Hematopoietic multipotent progenitor cell treated with erythropoietin and hydrocortisone succinate and interleukin-3 and kit ligand, for 8 days (in vitro differentiated cells): Measurements from ENCODE around the gene TEX11.
"Not testable (repeated sequence)": the region's sequence is repeated elsewhere in the genome, so short reads cannot be mapped to it uniquely, and the experiment has no call there.

Source experiments
- DNase-seq: peaks from one replicate; pipeline ENCODE4 v3.0.0-alpha.2; 2015

TEX11 gene

GRCh38 chrX:70908541-70908940 lies at the start of gene TEX11:
TSS of gene TEX11 (minus strand) at chrX:70908711. CDS start at chrX:70907789, 922 bp downstream.
- no peak for DNase-seq

GRCh38 chrX:70954871-70955270 lies 46.4 kb upstream of the TEX11 start:
- DNase-seq = no peak

- DNase-seq = no peak
Observed at GRCh38 chrX:70924294-70924911, 15.9 kb upstream of the TEX11 start.

GRCh38 chrX:70922774-70923473 lies 14.4 kb upstream of the TEX11 start:
- DNase-seq = no peak

GRCh38 chrX:70921709-70922352 lies 13.3 kb upstream of the TEX11 start:
- DNase-seq = no peak

- DNase-seq = no peak
Observed at GRCh38 chrX:70916754-70917153, 8.2 kb upstream of the TEX11 start.

GRCh38 chrX:70907900-70908299 lies 611 bp downstream of the TEX11 start:
- DNase-seq = no peak

GRCh38 chrX:70901465-70901864 lies 7.0 kb downstream of the TEX11 start:
- no peak for DNase-seq

- DNase-seq = not testable (repeated sequence)
Observed at GRCh38 chrX:70890441-70890840, 18.1 kb downstream of the TEX11 start.

- DNase-seq = no peak
Observed at GRCh38 chrX:70878902-70879301, 29.6 kb downstream of the TEX11 start.

- DNase-seq = no peak
Observed at GRCh38 chrX:70852294-70852693, 56.2 kb downstream of the TEX11 start.

- not testable (repeated sequence) for DNase-seq
Observed at GRCh38 chrX:70844081-70844480, 64.4 kb downstream of the TEX11 start.

GRCh38 chrX:70843620-70844019 lies 64.9 kb downstream of the TEX11 start:
- not testable (repeated sequence) for DNase-seq

GRCh38 chrX:70834589-70834988 lies 73.9 kb downstream of the TEX11 start:
- DNase-seq = no peak

- DNase-seq = no peak
Observed at GRCh38 chrX:70826715-70827114, 81.8 kb downstream of the TEX11 start.

- DNase-seq = no peak
Observed at GRCh38 chrX:70825366-70825765, 83.1 kb downstream of the TEX11 start.

GRCh38 chrX:70808942-70809940 lies 99.3 kb downstream of the TEX11 start:
- DNase-seq = no peak

- no peak for DNase-seq
Observed at GRCh38 chrX:70806081-70806480, 102.4 kb downstream of the TEX11 start.

GRCh38 chrX:70796742-70797141 lies 111.8 kb downstream of the TEX11 start:
- DNase-seq = not testable (repeated sequence)

GRCh38 chrX:70774223-70774622 lies 134.3 kb downstream of the TEX11 start:
- no peak for DNase-seq

- DNase-seq = peak; percentile 25
Observed at GRCh38 chrX:70769659-70770227, 138.8 kb downstream of the TEX11 start.

GRCh38 chrX:70762285-70762684 lies 146.2 kb downstream of the TEX11 start:
- DNase-seq = no peak

GRCh38 chrX:70755850-70756249 lies 152.7 kb downstream of the TEX11 start:
- no peak for DNase-seq
